OCI-LY3 (cell line): ENCODE data around the gene ITPRIPL1.
"Not testable (repeated sequence)": the region's sequence is repeated elsewhere in the genome, so short reads cannot be mapped to it uniquely, and the experiment has no call there.

ENCODE experiments used
- CTCF ChIP-seq: fragments of 200-600, 300-600 bp; sonication (generic); IDR thresholded peaks from 2 replicates; pipeline ENCODE4 v1.5.1; 2014; ENCODE audit warnings: antibody characterized with exemption, low read length, low read depth
- EZH2phosphoT487 ChIP-seq: fragments of 200-600 bp; shearing (Covaris generic); IDR thresholded peaks from 2 replicates; pipeline ENCODE4 v1.6.1; 2018; ENCODE audit warnings: antibody characterized with exemption, mixed run types, low read depth

- TF ChIP-seq CTCF, EZH2phosphoT487: not testable (repeated sequence)
Observed at GRCh38 chr2:96294271-96294670, 30.8 kb upstream of the ITPRIPL1 start.
